Left ventricle myocardium inferior (tissue), 1 donor: ENCODE results near the gene TLR5. TPM values are rescaled to one million over a fixed set of nuclear protein-coding genes. Genes with fewer than 3 reads are reported as not detected.

Source experiments
- DNase-seq: peaks from one replicate; pipeline ENCODE4 v3.0.0-alpha.2; 2020
- H3K27ac ChIP-seq: fragments of 200-600 bp; replicated peaks from 2 replicates; pipeline ENCODE4 v1.8.0; 2021
- H3K27me3 ChIP-seq: fragments of 200-600 bp; 2 replicates; pipeline ENCODE4 v1.8.0; 2021; ENCODE audit warnings: low read depth
- H3K36me3 ChIP-seq: fragments of 200-600 bp; 2 replicates; pipeline ENCODE4 v1.8.0; 2021
- H3K4me1 ChIP-seq: fragments of 200-600 bp; 2 replicates; pipeline ENCODE4 v1.8.0; 2021
- H3K4me3 ChIP-seq: fragments of 200-600 bp; 2 replicates; pipeline ENCODE4 v1.8.0; 2021; ENCODE audit warnings: mild to moderate bottlenecking, moderate library complexity
- H3K9me3 ChIP-seq: fragments of 200-600 bp; replicated peaks from 2 replicates; pipeline ENCODE4 v1.8.0; 2021
- CTCF ChIP-seq: fragments of 200-600 bp; IDR thresholded peaks from 2 replicates; pipeline ENCODE4 v1.8.0; 2021; ENCODE audit warnings: antibody characterized with exemption, mild to moderate bottlenecking, borderline replicate concordance
- intact Hi-C: fragments of 100-400 bp; cut with micrococcal nuclease; formaldehyde crosslinking; loops from one replicate; pipeline ENCODE4 v1.11.0; 2022
- total RNA-seq: library from RNA; stranded (reverse); fragmentation: NEBNext Ultra II Directional; extraction: Animal tissue kit (Norgen Biotek cat#: 25700); gene quantifications from one replicate; pipeline ENCODE4 v1.2.1, GENCODE V29; 2021
- donor health status: DM: no; HTN: yes; CAD: no; lungs with severe emphysema.

The TLR5 gene
- total RNA-seq, 1 donor from 2014 or later, result 2.3 TPM

- TF ChIP-seq CTCF, result no peak
- Histone ChIP-seq H3K4me1 (peaks cover 14% of the 10 kb centered on the region), H3K36me3 (no peaks in the 10 kb centered on the region), H3K27me3 (no peaks in the 10 kb centered on the region), H3K4me3 (no peak overlapping the region), H3K9me3 (no peaks in the 10 kb centered on the region), H3K27ac (no peak overlapping the region)
- no peak for DNase-seq
- intact Hi-C loops, result no loop called here
These were observed 75.1 kb downstream of the TLR5 start for GRCh38 chr1:223067914-223068313.

GRCh38 chr1:223066415-223066814, 76.6 kb downstream of the TLR5 start:
- Histone ChIP-seq H3K4me1 (peaks cover 14% of the 10 kb centered on the region), H3K27me3 (no peaks in the 10 kb centered on the region), H3K4me3 (no peak overlapping the region), H3K27ac (peak overlapping the region; percentile 62), H3K36me3 (no peaks in the 10 kb centered on the region), H3K9me3 (no peaks in the 10 kb centered on the region)
- no peak for TF ChIP-seq CTCF
- intact Hi-C loops, result no loop called here
- DNase-seq, result no peak

- DNase-seq, result no peak
- intact Hi-C loops, result no loop called here
- Histone ChIP-seq H3K27ac (no peak overlapping the region), H3K27me3 (no peaks in the 10 kb centered on the region), H3K4me1 (peaks cover 10% of the 10 kb centered on the region), H3K4me3 (no peak overlapping the region), H3K9me3 (no peaks in the 10 kb centered on the region), H3K36me3 (no peaks in the 10 kb centered on the region)
- TF ChIP-seq CTCF, result no peak
These were observed 80.9 kb downstream of the TLR5 start for GRCh38 chr1:223062177-223062576.

GRCh38 chr1:223059526-223059925, 83.5 kb downstream of the TLR5 start:
- Histone ChIP-seq H3K4me1 (no peaks in the 10 kb centered on the region), H3K27me3 (no peaks in the 10 kb centered on the region), H3K36me3 (no peaks in the 10 kb centered on the region), H3K9me3 (no peaks in the 10 kb centered on the region), H3K27ac (no peak overlapping the region), H3K4me3 (no peak overlapping the region)
- intact Hi-C loops, result no loop called here
- no peak for DNase-seq
- TF ChIP-seq CTCF, result no peak

Other genes starting within 250 kb of the TLR5 start
- 2.5 TPM for gene SUSD4, start 220.9 kb upstream of the TLR5 start, total RNA-seq